DLD1 (cell line): ENCODE results near the gene ZNF747.
"Not testable (repeated sequence)": the region's sequence is repeated elsewhere in the genome, so short reads cannot be mapped to it uniquely, and the experiment has no call there.

Experiments
- in situ Hi-C: cut with HindIII; loops from 2 replicates; pipeline ENCODE4 v1.10.0; 2017; ENCODE audit warnings: low sequenced_read_pairs

Gene ZNF747

DNA sequence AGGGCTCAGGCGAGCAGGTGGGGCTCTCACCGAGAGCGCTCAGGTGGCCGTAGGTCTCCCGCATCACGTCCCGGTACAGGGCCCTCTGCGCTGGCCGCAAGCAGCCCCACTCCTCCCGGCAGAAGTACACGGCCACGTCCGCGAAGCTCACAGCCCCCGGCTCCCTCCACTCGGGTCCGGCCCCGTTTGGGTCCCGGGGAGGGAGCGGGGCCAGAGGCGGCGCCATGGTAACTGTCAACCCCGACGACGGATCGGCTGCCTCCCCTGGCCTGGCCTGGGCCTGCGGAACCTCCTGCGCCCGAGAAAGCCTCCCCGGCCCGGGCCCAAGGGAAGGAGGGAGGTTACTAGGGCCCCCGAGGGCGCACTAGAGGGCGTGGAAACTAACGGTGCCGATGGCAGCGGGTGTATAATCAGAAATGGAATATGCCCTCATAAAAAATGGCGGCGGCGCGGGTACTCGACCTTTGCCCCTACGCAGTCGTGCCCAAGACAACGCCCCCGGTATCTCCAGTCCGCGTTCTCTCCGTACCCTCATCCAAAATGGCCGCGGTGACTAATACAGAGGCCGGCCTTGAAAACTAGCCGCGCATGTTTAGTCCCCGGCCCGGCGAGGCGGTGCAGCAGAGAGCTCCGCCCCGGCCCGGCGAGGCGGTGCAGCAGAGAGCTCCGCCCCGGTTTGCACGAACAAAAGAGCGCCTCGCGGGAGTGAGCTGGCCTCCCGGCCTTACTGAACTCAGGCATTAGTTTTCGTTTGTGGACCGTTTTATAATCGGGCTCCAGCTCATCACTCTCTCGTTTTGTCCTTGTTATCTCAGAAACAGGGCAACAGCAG, 23.5 kb upstream of the ZNF747 start, which contains the start of gene ZNF764:
ZNF764 (minus strand) TSS at position 418 of the 832 bp plus-strand sequence; CDS start at position 226, 192 bp downstream.
- in situ Hi-C loops: no loop called here

DNA sequence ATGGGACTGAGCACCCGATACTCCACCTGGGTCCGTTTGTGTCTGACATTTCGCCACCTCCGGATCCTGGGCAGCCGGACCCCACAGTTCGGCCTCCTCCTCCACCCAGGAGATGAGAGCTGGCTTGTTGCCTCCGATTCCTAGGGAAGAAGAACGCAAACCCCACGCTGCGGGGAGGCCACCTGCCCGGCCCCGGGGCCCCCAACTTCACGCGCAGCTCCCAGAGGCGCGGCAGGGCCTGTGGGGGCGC, 23.0 kb upstream of the ZNF747 start:
- in situ Hi-C loops: no loop called here

DNA sequence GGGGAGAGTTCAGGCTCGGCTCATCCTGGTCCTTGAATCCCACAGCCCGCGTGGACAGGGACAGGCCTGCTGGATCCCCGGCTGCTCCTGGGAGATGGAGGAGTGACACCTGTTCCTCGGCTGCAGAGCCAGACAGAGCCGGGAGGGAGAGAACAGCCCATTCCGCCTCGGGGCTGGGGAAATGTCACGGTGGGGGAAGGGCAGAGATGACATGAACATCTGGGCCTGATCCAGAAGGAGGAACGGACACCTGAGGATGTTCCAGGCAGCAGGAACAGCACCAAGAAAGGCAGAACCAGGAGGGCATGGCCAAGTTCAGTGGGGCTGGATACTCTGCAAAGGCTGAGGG, 21.4 kb upstream of the ZNF747 start:
- in situ Hi-C loops: no loop called here

DNA sequence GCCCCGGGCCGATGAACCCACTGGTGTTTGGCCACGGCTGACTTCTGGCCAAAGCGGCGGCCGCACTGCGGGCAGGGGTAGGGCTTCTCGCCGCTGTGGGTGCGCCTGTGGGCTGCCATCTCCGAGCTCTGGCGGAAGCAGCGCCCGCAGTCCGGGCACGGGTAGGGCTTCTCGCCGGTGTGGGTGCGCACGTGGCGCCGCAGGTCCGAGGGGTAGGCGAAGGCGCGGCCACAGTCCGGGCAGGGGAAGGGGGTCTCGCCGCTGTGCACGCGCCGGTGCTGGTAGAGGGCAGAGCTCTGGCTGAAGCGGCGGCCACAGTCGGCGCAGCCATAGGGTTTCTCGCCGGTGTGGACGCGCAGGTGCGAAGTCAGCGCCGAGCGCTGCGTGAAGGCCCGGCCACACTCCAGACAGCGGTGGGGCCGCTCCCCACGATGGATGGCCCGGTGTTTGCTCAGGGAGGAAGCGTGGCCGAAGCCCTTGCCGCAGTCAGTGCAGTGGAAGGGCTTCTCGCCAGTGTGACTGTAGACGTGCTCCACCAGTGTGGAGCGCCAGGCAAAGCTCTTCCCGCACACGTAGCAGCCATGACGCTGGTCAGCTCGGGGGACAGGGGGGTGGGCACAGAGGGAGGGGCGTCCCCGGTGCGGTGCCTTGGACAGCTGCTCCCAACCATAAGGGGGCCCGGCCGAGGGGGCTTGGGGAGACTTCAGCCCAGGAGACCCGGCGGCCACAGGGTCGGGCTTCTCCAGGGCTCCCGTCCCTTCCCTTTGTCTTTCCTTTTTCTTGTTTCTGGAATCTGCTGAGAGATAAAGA, 20.9 kb upstream of the ZNF747 start:
- in situ Hi-C loops: no loop called here

DNA sequence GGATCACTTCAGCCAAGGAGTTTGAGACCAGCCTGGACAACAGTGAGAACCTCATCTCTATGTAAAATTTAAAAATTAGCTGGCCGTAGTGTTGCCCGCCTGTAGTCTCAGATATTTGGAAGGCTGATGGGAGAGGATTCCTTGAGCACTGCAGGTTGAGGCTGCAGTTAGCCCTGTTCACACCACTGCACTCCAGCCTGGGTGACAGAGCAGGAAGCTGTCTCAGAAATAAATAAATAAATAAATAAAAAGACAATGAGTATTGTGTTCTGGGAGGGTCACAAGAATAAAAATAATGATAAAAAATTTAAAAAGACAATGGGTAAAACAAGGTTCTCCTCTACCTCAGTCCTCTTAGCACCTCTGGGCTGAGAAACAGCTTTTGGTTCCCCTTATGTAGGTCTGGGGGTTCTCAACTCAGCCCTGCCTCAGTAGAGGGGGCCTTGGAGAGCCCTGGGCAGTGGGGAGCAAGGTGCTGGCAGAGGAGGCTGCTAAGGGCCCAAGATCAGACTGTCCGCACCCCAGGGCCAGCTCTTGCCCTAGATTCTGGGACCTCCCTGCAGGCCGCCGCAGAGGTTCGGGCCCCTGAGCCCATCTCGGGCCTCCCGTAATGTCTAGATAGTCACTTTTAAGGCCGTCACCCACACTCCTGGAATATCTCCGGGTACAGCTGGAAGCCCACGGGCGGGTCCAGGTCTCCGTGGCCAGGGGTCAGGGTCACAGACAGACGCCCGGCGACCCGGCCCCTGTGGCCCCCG, 20.1 kb upstream of the ZNF747 start:
- in situ Hi-C loops: no loop called here

DNA sequence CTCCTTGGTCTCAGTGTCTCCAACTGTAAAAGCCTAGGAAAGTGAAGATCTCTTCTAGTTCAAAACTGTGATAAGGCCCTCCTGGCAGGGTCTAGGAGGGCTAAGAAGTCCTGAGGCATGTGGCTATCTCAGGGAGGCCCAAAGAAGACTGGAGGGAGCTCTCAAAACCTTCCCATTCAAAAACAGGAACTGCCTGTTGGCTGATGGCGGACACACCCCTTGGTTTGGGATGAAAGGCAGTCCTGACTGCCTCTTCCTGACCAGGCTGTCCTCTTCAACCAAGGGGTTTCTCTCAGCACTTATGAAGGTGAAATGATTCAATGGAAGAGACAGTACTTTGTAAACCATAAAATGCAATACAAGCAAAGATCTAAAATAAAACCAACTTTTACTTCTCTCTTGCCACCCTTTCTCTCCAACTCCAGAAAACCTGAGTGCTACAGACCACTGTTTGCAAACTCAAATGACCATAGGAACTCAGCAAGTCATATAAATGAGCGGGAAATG, 18.8 kb upstream of the ZNF747 start:
- in situ Hi-C loops: no loop called here

DNA sequence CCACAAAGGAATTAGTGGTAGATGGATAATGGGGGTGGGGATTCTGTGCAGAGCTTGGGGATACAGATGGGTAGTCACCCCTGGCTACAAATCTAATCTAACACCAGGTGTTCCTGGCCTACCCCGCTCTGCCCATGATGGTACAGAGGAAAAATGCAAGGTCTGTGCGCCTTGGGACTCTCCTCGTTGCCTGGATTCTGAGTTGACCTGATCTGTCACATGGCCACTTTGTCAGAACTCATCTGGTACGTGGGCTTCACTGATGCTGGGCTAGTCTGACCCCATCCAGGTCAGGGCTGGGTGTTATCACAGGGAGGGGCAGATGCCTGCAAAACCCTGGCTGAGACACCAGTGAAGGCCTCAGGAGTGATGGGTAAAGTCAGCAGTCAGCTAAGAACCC, 18.3 kb upstream of the ZNF747 start:
- in situ Hi-C loops: no loop called here

DNA sequence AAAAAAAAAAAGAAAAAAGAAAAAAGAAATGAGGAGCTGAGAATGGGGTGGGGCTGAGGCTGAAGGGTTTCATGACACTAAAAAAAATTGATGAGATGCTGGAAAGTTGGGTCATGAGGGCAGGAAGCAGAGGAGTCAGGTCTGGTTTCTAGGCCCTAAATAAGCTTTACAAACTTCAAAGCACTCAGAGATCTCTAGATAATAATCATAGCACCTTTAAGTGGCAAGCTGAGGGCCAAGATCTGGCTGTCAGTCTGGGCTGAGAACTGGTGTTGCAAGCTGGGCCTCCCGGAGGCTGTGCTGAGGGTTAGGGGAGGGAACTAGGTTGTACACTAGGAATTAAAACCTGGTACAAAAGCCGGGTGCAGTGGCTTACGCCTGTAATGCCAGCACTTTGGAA, 17.1 kb upstream of the ZNF747 start:
- in situ Hi-C loops: no loop called here

DNA sequence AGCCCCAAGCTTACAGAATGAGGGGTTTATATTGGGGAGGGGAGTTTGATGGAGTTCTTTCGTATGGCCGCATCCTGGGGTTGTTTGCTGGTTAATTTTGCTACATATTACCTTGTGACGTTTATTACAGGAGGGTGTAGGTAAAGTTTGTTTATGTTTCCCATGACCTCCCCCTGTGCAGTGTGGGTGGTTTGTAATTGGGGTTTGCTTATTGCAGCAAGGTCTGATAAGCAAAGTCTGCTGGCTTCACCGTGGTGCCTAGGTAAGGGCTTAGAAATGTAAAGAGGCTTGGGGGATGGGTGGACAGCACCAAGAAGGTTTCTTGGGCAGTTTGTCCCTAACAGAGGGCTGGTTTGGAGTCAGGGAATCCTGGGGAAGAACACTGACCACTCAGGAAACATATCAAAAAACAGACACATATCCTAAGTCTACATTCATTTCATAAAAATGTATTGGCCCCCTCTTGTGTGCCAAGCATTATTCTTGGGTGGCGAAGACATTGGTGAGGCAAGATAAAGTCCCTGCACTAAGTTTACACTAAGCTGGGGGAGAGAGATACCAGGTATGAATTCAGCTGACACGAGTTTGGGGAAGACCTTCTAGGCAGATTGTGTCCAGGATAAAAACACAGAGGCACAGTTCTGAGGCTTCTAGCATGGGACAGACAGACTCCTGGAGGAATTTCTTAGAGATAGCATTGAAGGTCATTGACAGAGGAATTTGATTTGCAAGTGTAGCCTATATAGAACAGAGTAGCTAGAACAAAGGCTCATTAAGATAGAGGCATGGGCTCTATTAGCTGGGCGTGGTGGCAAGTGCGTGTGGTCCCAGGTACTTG, 14.0 kb upstream of the ZNF747 start:
- in situ Hi-C loops: no loop called here

DNA sequence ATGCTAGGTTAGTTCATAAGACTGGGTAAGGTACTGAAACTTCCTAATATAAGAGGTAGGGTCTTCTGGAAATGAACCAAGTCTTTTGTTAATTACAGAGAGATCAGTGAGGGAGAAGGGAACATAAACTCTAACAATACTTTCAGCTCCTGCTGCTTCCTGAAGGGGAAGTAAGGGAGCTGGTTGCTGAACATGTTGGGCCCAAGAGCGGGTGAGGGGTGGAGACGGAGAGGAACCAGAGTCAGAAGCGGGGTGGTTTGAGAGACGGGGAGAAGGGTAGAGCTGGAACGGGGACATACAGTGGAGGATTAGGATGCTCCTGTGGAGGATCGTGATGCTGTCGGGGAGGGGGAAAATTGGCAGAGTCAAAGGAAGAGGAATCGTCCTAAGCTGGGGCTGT, 11.5 kb upstream of the ZNF747 start:
- in situ Hi-C loops: no loop called here

DNA sequence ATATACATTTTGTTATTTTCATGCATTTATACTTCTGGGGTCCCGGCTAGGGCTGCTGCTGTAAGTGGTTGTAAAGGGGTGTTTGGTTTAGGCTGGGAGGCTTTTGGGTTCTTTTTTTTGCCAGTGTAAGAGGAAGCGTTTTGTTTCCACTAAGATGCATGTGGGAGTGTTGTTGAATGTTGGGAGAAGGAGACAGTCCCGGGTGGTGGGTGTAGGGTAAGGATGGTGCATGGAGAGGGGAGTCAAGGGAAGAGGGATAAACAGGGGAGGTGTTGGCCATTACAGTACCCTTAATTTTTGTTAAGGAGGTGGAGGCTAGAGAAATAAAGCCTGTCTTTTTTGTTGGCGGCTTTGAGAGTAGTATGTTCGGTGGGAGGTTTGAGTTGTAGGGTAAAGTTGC, 8.4 kb upstream of the ZNF747 start:
- in situ Hi-C loops: no loop called here

DNA sequence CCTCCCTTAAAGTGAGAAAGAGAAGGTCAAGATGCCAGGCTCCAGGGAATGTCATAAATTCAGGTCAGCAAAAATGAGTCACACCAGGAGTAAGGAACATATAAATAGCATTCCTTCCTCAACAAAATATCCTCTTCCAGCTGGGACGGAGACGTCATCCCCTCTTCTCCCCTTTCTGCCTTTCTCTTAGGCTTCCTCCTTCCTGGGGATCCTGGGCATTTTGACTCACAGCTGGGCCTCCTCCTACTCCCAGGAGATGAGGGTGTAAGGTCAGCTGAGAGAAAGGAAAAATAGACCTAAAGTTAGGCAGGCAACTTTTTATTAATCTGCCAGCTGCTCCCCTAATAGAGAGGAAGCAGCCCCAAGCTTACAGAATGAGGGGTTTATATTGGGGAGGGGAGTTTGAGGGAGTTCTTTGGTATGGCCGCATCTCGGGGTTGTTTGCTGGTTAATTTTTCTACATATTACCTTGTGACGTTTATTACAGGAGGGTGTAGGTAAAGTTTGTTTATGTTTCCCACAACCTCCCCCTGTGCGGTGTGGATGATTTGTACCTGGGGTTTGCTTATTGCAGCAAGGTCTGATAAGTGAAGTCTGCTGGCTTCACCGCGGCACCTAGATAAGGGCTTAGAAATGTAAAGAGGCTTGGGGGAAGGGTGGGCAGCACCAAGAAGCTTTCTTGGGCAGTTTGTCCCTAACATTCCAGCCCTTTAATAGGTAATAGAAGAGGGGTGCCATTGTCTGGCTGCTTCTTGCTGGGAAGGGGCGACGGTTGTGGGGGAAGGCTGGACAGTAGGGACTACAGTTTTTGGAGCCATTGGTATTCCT, 7.1 kb upstream of the ZNF747 start:
- in situ Hi-C loops: no loop called here

DNA sequence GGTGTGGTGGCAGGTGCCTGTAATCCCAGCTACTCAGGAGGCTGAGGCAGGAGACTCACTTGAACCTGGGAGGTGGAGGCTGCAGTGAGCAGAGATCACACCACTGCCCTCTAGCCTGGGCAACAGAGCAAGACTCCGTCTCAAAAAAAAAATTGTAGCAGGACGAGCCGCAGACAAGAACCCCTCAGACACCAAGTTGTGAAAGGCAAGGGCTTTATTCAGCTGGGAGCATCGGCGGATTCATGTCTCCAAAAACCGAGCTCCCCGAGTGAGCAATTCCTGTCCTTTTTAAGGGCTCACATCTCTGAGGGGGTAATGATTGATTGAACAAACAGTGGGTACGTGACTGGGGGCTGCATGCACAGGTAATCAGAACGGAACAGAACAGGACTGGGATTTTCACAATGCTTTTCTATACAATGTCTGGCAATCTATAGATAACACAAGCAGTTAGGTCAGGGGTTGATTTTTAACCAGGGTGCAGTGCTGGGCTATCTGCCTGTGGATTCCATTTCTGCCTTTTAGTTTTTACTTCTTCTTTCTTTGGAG, 6.3 kb upstream of the ZNF747 start:
- in situ Hi-C loops: not testable (repeated sequence)

DNA sequence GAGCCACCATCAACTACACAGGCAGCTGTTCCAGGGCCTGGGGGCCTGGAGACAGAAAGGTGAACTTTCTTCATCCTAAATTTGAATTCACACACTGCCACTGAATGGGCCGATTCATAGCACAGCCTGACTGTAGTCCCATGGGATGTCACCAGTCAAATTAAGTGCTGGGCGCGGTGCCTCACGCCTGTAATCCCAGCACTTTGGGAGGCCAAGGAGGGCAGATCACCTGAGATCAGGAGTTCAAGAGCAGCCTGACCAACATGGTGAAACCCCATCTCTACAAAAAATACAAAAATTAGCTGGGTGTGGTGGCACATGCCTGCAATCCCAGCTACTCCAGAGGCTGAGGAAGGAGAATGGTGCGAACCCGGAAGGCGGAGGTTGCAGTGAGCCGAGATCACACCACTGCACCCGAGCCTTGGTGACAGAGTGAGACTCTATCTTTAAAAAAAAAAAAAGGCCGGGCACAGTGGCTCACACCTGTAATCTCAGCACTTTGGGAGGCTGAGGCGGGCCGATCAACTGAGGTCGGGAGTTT, 5.4 kb upstream of the ZNF747 start:
- in situ Hi-C loops: not testable (repeated sequence)

DNA sequence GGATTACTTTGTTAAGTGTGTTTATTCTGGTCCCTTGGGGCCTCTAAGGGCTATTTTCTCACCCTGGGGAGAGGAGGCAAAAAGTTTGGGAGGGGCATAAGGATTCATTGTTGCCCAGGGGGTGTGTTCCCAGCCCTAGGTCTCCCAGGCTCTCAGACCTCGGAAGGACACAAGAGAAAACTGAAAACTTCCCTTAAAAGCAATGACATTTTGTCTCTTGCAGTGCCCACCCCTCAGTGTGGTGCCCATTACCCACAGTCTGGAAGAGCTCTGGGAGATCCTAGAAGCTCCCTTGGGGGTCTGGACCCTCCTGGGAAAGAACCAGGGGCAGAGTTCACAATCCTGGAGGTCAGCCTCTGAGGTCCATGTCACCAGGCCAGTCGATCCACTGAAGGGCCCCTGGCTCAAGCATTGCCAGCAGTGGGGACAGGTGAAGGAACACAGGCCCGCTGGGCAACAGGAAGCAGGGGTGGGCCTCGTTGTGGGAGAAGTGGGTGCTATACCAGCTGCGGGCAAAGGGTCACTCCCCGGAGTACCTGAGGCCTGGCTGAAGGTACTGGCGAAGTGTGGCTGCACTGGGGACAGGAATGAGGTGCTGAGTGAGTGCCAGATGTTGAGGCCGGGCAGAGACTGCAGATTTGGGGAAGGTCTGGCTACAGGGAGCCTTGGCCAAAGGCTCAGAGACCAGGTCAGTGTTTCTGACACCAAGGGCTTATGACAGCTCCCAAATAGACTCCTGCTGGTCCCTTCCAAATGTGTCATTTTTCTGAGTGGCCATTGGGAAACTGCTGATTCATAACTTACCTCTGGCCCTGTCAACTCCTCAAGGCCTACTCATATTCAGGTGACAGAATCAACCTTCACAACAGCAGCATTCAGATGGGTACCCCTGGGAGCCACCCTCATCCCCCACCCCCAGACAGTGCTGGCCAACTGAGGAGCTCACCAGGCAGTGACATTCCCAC, 4.6 kb upstream of the ZNF747 start:
- in situ Hi-C loops: no loop called here

DNA sequence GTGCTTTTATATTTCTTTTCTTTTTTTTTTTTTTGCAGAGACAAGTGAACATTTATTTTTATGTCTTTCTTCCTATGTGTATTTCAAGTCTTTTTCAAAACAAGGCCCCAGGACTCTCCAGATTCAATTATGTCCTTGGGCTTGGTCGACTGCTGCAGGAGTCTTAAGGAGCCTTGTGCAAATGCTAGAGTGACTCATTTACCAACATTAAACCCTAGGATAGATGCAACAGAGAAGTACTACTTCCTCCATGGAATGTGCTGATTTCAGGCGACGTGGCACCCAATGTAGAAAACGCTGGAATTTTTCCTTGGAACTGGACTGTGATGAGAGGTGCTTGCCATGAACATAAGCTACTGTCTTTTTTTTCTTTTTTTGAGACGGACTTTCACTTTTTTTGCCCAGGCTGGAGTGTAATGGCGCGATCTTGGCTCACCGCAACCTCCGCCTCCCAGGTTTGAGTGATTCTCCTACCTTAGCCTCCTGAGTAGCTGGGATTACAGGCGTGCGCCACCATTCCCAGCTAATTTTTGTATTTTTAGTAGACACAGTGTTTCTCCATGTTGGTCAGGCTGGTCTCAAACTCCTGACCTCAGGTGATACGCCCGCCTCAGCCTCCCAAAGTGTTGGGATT, 1.9 kb upstream of the ZNF747 start:
- in situ Hi-C loops: not testable (repeated sequence)

DNA sequence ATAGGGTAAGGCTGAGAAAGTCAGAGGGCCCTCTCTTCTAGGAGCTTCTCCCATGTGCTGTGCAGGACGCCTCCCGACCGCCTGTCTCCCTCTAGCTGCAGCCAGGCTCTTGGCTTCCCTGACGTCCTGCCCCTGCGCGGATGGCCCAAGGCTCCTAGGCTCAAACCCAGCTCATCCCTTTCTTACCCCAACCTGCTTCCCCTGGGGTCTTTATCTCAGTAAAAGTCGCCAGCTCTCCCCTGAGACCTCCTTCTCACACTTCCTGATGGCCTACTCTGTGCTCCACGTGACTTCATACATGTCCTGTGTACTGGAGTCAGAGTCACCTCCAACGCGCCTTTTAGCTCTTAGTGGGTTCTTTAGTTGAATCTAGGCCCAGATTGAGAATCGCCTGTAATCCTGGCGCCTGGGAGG, 1.1 kb upstream of the ZNF747 start:
- in situ Hi-C loops: no loop called here
